H1 (cell line): ENCODE data around the gene CDH12.

Source experiments
- CEBPB ChIP-seq: IDR thresholded peaks from 2 replicates; pipeline ENCODE4 v1.6.1; 2012; ENCODE audit warnings: low read depth, low read length
- CTCF ChIP-seq, 3 experiments: IDR thresholded peaks; 1 replicate in 2 of 3; 2 replicates in 1 of 3; pipeline versions ENCODE4 v1.5.1 to v1.6.1; 2011; ENCODE audit warnings: low read length in 3 of 3, mild to moderate bottlenecking in 3 of 3, inconsistent platforms in 2 of 3, low read depth in 1 of 3, moderate library complexity in 1 of 3; ENCODE audit not compliant: insufficient read depth in 1 of 3; ENCODE audit errors: control extremely low read depth in 1 of 3
- ZNF274 ChIP-seq: IDR thresholded peaks from 2 replicates; pipeline ENCODE4 v1.7.0; 2012; ENCODE audit warnings: low read length, borderline replicate concordance; ENCODE audit errors: extremely low read depth

- TF ChIP-seq CTCF (IDR thresholded peaks at IDR 0.05; ENCODE audit: control extremely low read depth in 1 of 3, insufficient read depth in 1 of 3, low read depth in 1 of 3, low read length in 3 of 3), result no peak
- no peak for TF ChIP-seq CEBPB
- no peak for TF ChIP-seq ZNF274
These were observed 221.5 kb downstream of the CDH12 start for GRCh38 chr5:22631683-22632082.
